Medulla oblongata (tissue), 1 donor: ENCODE results near the gene ZNF778.
A peak's percentile ranks its signal among the peaks of the same experiment; 100 is the strongest.
"Not testable (repeated sequence)": the region's sequence is repeated elsewhere in the genome, so short reads cannot be mapped to it uniquely, and the experiment has no call there.

ENCODE experiments used
- DNase-seq: peaks from one replicate; pipeline ENCODE4 v3.0.0-alpha.2; 2015; ENCODE audit errors: extremely low spot score

The ZNF778 gene

GRCh38 chr16:89179656-89180315, 37.7 kb upstream of the ZNF778 start:
- DNase-seq = no peak

GRCh38 chr16:89183463-89183862, 34.0 kb upstream of the ZNF778 start:
- no peak for DNase-seq

DNA sequence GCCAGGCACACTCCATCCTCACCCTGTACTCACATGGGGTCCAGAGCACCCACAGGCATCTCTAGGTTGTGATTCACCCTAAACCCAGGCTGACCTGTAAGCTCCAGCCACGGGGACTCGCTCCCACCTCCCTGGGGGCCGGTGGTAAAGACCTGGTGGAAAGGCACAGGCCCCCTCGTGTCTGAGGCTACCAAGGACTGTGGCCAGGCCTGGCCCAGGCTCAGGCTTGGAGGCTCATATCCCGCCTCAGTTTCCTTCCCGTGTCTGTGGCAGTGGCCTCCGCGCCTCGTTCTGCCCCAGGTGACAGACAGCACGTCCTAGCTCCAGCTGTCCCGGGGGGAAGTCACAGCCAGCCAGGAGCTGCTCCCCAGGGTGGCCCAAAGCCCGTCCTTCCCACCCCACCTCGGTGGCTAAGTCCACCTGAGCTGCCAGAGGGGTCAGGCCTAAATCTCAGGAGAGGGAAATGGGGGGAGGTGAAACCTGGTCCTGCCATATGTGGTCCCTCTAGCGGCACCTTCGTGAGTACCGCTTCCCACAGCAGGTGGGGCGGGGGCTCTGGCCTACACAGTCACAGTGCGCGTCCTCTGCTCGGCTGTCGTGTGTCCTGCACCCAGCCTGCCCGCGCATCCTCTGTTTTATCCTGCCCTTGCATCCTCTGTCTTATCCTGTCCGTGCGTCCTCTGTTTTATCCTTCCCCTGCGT, 33.4 kb upstream of the ZNF778 start:
- no peak for DNase-seq

DNA sequence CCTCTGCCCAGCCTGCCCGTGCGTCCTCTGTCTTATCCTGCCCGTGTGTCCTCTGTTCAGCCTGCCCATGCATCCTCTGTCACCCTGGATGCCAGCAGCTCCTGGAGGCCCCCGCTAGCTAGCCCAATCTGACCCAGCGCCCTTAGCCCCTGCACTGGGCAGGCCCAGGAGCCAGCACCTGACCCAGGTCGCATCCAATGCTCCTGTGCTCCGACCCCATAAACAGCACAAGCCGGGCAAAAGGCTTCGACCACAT, 32.9 kb upstream of the ZNF778 start:
- DNase-seq = no peak

- DNase-seq = no peak
Observed at GRCh38 chr16:89184933-89185794, 32.3 kb upstream of the ZNF778 start.

- not testable (repeated sequence) for DNase-seq
Observed at GRCh38 chr16:89185887-89186592, 31.5 kb upstream of the ZNF778 start.

DNA sequence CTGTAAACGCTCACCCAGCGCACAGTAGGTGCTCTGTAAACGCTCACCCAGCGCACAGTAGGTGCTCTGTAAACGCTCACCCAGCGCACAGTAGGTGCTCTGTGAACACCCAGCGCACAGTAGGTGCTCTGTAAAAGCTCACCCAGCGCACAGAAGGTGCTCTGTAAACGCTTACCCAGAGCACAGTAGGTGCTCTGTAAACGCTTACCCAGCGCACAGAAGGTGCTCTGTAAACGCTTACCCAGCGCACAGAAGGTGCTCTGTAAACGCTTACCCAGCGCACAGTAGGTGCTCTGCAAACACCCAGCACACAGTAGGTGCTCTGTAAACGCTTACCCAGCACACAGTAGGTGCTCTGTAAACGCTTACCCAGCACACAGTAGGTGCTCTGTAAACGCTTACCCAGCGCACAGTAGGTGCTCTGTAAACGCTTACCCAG, 30.9 kb upstream of the ZNF778 start:
- not testable (repeated sequence) for DNase-seq

DNA sequence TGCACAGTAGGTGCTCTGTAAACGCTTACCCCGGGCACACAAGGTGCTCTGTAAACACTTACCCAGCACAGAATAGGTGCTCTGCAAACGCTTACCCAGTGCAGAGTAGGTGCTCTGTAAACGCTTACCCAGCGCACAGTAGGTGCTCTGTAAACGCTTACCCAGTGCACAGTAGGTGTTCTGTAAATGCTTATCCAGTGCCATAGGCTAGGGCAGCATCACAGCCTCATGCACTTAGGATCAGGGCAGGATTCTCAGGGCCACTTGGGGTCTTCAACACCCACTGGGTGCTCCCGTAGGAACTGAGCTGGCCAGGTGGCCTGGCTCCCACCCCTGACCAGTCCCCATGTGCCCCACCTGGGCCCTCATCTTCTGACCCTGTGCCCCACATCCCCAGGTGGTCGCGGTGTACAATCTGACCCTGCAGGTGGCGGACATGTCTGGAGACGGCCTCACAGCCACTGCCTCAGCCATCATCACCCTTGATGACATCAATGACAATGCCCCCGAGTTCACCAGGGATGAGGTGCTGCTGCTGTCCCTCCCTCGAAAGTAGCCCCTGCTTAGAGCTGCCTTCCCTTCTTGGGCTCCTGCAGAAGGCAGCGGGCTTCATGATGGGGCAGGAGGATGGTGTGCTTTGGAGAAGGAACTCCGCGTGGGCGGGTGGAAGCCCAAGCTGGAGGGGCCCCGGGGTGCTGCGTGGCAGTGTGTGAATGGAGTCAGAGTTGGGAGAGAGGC, 30.3 kb upstream of the ZNF778 start:
- no peak for DNase-seq

DNA sequence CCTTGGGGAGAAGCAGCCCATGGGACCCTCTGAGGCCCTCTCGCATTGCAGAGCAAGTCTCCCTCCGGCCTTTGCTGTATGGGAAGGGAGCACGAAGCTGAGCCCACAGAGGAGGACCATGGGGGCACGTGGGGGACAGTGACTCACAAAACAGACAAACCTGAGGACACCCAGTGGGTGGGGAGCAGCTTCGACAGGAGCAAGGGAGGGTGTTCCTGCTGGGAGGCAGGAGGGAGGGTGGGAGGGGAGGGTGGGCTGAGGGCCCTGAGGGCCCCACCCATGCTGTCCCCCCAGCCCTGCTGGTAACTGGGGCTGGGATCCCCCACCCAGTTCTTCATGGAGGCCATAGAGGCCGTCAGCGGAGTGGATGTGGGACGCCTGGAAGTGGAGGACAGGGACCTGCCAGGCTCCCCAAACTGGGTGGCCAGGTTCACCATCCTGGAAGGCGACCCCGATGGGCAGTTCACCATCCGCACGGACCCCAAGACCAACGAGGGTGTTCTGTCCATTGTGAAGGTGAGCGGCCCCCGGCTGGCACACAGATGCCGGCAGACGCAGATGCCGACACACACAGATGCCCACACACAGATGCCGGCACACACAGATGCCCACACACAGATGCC, 29.6 kb upstream of the ZNF778 start:
- no peak for DNase-seq

GRCh38 chr16:89188471-89189357, 28.8 kb upstream of the ZNF778 start:
- not testable (repeated sequence) for DNase-seq

DNA sequence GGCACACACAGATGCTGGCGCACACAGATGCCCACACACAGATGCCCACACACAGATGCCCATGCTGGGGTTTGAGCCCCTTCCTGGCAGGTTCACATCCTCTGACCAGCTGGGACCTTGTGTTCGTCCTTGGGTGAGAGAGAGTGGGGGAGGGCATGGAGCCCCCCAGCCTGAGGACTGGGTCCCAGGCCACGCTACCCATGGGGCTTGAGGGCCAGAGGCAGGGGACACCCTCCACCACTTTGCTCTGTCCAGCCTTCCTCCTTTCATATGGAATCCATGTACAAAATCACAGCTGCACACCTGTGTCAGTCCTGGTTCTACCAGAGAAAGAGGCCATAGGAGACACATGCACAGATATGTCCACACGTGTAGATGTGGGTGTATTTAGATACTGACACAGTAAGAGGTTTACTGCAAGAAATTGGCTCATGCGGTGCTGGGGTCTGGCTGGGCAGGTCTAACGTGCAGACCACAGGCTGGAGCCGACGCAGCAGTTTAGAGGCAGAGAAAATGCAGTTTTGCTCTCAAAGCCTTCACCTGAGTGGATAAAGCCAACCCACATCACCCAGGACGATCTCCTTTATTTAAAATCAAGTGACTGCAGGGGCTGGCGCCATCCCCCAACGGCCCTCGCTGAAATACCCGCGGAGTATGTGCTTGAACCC, 28.0 kb upstream of the ZNF778 start:
- DNase-seq = no peak

DNA sequence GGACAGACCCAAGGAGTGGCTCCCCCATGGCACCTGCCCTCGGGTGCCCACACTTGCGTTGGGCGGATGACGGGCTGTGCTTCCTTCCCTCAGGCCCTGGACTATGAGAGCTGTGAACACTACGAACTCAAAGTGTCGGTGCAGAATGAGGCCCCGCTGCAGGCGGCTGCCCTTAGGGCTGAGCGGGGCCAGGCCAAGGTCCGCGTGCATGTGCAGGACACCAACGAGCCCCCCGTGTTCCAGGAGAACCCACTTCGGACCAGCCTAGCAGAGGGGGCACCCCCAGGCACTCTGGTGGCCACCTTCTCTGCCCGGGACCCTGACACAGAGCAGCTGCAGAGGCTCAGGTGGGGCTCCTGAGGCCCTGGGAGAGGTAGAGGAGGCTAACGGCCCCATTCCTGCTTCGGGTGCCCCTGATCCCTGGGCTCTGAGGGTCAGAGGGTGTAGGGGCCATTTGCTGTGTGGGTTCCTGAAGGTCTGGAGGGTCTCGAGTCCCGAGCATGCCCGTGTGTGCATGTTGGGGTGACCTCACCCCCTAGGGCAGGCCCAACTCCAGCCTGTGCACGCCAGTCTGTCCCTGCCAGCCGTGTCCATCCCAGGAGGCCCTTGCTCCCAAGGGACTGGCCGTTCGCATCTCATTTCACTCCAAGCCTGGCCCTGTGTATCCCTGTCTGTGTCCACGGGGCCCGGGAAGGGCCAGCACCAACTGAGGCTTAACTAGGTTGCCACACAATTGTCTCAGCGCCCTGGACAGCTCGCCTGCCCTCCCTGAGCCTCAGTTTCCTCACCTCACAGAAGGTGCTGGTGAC, 27.1 kb upstream of the ZNF778 start:
- no peak for DNase-seq

GRCh38 chr16:89191033-89191900, 26.2 kb upstream of the ZNF778 start:
- DNase-seq = no peak

- no peak for DNase-seq
Observed at GRCh38 chr16:89191901-89192185, 25.7 kb upstream of the ZNF778 start.

DNA sequence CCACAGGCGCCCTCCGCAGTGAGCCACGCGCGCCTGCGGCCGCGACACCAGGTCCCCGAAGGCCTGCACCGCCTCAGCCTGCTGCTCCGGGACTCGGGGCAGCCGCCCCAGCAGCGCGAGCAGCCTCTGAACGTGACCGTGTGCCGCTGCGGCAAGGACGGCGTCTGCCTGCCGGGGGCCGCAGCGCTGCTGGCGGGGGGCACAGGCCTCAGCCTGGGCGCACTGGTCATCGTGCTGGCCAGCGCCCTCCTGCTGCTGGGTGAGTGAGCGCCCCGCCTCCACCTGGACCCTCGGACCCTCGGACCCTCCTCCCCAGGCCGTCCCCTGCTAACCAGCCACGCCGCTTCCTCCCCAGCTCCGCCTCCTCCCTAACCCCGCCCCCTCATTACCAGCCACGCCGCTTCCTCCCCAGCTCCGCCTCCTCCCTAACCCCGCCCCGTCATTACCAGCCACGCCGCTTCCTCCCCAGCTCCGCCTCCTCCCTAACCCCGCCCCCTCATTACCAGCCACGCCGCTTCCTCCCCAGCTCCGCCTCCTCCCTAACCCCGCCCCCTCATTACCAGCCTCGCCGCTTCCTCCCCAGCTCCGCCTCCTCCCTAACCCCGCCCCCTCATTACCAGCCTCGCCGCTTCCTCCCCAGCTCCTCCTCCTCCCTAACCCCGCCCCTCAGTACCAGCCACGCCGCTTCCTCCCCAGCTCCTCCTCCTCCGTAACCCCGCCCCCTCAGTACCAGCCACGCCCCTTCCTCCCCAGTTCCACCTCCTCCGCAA, 25.1 kb upstream of the ZNF778 start:
- peak; percentile 18 for DNase-seq

- no peak for DNase-seq
Observed at GRCh38 chr16:89192956-89193575, 24.4 kb upstream of the ZNF778 start.
